HK-2 (cell line): ENCODE data around the gene MS4A12.
"Not testable (repeated sequence)": the region's sequence is repeated elsewhere in the genome, so short reads cannot be mapped to it uniquely, and the experiment has no call there.

ENCODE experiments used
- DNase-seq: peaks from one replicate; pipeline ENCODE4 v3.0.0-alpha.2; 2018; ENCODE audit not compliant: unreplicated experiment

The MS4A12 gene

DNA sequence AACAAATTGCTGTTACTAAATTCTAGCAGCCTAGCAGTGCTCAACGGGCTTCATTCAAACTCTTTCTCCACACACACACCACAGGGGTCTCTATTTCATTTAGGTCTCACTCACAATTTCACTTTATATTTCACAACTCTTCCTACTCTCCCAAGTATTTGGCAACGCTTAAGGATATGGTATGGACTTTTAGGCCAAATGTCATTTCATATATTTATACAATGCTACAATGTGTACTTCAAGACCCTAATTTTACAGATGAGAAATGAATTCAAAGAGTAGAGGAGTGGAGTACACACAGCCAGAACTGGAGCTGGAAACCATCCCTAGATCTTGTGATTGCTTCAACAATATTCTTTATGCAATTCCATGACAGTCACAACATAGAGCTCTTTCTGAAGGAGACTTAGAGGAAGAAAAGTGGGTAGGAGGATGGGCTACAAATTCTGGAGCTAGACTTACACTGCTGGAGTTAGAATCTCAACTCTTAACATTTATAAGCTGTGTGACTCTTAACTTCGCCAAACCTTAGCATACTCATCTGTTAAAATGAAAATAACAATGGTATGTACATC lies 20.2 kb downstream of the MS4A12 start:
- DNase-seq, result no peak

- no peak for DNase-seq
Observed at GRCh38 chr11:60513496-60514460, 21.2 kb downstream of the MS4A12 start.

DNA sequence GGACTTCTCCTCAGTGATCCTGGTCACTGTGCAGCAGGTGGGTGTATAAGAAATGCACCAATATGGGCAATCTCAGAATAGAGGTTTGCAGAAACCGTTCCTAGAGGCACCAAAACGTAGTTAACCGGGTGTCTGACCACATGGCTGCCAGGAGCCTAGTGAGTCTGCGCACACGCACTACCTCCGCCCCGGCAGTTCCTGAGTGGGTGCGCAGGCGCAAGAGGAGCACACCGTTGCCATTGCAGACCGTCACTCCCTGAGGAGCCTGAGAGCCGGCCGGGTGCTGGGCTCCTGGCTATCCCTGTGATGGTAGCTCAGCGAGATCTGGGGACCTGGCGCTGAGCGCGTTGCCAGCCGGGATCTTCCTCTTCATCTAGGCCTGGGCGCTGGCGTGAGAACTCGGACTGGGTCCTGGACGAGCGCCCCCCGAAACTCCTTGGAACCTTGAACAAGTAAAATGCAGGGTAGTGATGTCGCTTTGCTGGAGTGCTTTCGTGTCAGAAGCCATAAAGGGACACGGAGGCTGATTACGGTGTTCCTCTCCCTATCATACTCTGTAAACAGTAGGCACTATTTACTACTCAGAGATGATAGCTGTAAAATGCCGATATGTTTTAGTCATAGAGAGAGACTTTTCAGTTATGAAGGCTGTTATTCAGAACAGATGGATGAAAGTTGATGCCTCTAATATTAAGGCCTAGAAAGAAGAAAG lies 22.7 kb downstream of the MS4A12 start, which contains the start of gene MS4A13:
MS4A13 (plus strand) TSS at position 249 of the 712 bp plus-strand sequence. CDS start 2,692 bp downstream, outside the sequence.
- DNase-seq, result no peak

DNA sequence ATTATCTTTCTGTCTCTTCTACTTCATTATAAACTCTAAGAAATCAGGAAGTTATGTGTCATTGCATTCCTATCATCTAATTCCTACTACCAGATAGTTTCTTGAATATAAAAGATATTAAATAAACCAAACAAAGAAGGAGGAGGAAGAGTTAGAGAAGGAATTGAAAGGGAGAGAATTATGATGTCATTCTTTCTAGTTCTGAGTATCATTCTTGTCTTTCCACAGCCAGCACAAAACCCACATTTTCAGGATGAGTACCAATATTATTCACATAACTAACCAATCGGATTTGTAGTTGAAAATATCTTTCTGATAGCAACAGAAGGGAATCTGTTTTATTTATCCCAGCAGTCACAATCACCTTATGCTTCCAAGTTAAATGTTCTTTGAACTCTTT lies 35.9 kb downstream of the MS4A12 start:
- DNase-seq, result no peak

DNA sequence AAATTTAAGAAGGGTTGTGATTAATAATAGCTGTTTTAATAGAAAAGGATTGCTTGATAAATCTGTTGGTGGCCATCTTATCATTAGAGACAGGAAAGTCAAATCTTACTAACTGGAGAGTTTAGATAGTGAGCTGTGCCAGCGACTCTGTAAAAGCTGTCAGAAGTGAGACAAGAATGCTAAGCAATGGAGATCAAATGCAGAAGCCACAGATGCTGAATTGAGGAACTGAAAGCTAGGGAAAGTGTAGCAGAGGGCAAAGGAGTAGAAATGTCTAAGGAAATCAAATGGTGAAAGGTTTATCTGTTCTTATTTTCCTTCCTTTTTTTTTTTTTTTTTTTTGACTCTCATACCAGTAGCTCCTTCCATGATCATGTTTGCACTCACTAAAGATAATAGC lies 36.4 kb downstream of the MS4A12 start:
- DNase-seq, result no peak

- DNase-seq, result no peak
Observed at GRCh38 chr11:60530454-60531100, 38.0 kb downstream of the MS4A12 start.

DNA sequence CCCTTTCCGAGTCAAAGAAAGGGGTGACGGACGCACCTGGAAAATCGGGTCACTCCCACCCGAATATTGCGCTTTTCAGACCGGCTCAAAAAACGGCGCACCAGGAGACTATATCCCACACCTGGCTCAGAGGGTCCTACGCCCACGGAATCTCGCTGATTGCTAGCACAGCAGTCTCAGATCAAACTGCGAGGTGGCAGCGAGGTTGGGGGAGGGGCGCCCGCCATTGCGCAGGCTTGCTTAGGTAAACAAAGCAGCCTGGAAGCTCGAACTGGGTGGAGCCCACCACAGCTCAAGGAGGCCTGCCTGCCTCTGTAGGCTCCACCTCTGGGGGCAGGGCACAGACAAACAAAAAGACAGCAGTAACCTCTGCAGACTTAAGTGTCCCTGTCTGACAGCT lies 39.8 kb downstream of the MS4A12 start:
- DNase-seq, result not testable (repeated sequence)

DNA sequence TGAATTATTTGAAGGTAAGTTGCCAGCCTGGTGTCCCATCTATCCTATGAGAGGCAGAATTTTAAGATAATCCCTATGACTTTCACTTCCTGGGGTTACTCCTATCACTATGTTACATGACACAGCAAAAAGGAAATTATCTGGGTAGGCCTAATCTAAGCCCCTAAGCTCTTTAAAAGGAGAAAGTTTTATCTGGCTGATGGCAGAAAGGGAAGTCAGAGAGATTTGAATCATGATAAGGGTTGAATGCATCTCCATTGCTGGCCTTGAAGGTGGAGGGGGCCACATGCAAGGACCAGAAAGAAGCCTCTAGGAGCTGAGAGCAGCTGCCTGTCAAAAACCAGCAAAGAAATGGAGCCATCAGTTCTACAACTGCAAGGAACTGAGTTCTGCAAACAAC lies 46.0 kb downstream of the MS4A12 start:
- DNase-seq, result not testable (repeated sequence)

GRCh38 chr11:60544077-60544476 lies 51.5 kb downstream of the MS4A12 start:
- no peak for DNase-seq
